Muscle of leg (tissue), 11 donors: ENCODE results near the gene GPRC5B. TPM values are rescaled to one million over a fixed set of nuclear protein-coding genes. Genes with fewer than 3 reads are reported as not detected.
A peak's percentile ranks its signal among the peaks of the same experiment; 100 is the strongest.

Experiments
- DNase-seq: peaks from one replicate; pipeline ENCODE4 v3.0.0; 2013
- H3K27ac ChIP-seq: one replicate; pipeline ENCODE4 v1.5.1; 2013; ENCODE audit warnings: mild to moderate bottlenecking, low read length, control low read depth
- H3K27me3 ChIP-seq: one replicate; pipeline ENCODE4 v1.6.1; 2013; ENCODE audit warnings: low read length; ENCODE audit not compliant: control insufficient read depth, insufficient read depth
- H3K36me3 ChIP-seq: one replicate; pipeline ENCODE4 v1.6.1; 2013; ENCODE audit warnings: low read length; ENCODE audit not compliant: control insufficient read depth, insufficient read depth
- H3K4me1 ChIP-seq: one replicate; pipeline ENCODE4 v1.6.1; 2013; ENCODE audit warnings: low read length; ENCODE audit not compliant: control insufficient read depth, insufficient read depth
- H3K4me3 ChIP-seq: one replicate; pipeline ENCODE4 v1.5.1; 2013; ENCODE audit warnings: low read length, control low read depth
- H3K9me3 ChIP-seq: replicated peaks from 2 replicates; pipeline ENCODE4 v1.6.1; 2013; ENCODE audit warnings: low read depth, low read length; ENCODE audit not compliant: control insufficient read depth
- WGBS: methylation state at CpG from one replicate; pipeline ENCODE4 v1.1.5; 2013; ENCODE audit warnings: missing lambda C conversion rate; ENCODE audit not compliant: insufficient coverage; 5-methylcytosine and 5-hydroxymethylcytosine counted together
- polyA plus RNA-seq, 8 donors: library from polyadenylated mRNA; unstranded; fragments of 120-200 nt; gene quantifications; one replicate each; pipeline versions ENCODE4 v1.2.1 to v1.2.3, GENCODE V29; 2013; ENCODE audit warnings: inconsistent platforms in 1 of 8, low replicate concordance in 1 of 8; ENCODE audit not compliant: insufficient read length in 8 of 8, insufficient read depth in 1 of 8
- total RNA-seq: library from RNA; stranded (reverse); fragments of 120-200 nt; gene quantifications from one replicate; pipeline ENCODE4 v1.2.4, GENCODE V29; 2013

Gene GPRC5B
- total and polyA plus RNA-seq, 9 donors, result 39.9 to 92.0 (median 78.8) TPM

GRCh38 chr16:19914877-19915276 is 30.2 kb upstream of the GPRC5B start:
- WGBS, result 100% methylated on average over 1 of the region's 7 CpGs
- no peaks in the 10 kb centered on the region for H3K9me3 ChIP-seq
- DNase-seq, result no peak
- H3K4me1 ChIP-seq, result no peaks in the 10 kb centered on the region
- H3K27ac ChIP-seq, result no peak overlapping the region
- no peaks in the 10 kb centered on the region for H3K36me3 ChIP-seq
- no peak overlapping the region for H3K4me3 ChIP-seq
- no peaks in the 10 kb centered on the region for H3K27me3 ChIP-seq

GRCh38 chr16:19913340-19913645 is 28.6 kb upstream of the GPRC5B start:
- Histone ChIP-seq H3K27me3 (no peaks in the 10 kb centered on the region), H3K36me3 (no peaks in the 10 kb centered on the region), H3K4me1 (no peaks in the 10 kb centered on the region), H3K27ac (no peak overlapping the region), H3K4me3 (no peak overlapping the region), H3K9me3 (no peaks in the 10 kb centered on the region)
- no peak for DNase-seq
- no CpG with 5 or more reads among the region's 2 CpGs for WGBS

DNA sequence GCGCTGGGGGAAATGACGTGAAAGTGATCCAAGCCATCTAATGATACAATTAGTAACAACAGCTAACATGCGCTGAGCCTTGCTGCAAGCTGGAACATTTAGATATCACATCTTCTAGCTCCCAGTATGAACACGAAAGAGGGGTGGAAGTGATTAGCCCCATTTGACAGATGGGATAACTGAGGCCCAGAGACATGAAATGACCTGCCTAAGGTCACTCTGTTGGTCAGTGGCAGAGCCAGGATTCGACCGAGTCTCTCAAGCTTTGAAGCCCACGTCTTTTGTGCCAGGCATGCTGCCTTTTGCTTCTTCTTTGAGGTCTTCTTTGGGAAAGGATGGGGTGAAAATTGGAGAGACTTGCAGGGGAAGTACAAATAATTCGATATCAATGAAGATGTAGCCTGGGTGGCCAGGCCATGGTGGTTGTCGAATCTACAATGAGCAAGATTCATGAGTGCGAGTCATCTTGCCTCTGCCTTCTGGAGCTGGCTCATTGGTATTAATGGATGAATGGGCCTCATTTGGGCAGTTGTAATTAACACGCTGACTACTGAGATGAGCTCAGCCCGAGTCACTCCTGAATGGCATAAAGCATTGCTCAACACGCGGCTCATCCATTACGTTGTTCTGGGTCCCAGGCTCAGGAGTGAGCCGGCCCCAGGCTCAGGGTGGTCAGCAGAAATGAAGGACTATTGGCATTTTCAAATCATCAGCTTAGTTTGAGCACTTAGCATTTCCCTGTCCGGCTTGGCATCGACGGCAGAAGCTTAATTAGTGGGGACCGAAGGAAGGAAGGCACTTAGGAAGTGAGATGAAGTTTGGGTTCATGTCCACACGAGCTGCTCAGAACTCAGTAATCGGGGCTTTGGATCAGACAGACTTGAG is 28.0 kb upstream of the GPRC5B start:
- H3K36me3 ChIP-seq, result no peaks in the 10 kb centered on the region
- no peak for DNase-seq
- H3K9me3 ChIP-seq, result no peaks in the 10 kb centered on the region
- no peak overlapping the region for H3K4me3 ChIP-seq
- no peaks in the 10 kb centered on the region for H3K27me3 ChIP-seq
- WGBS, result 75% methylated on average over 19 of the region's 22 CpGs
- H3K4me1 ChIP-seq, result peaks cover under 1% of the 10 kb centered on the region
- no peak overlapping the region for H3K27ac ChIP-seq

DNA sequence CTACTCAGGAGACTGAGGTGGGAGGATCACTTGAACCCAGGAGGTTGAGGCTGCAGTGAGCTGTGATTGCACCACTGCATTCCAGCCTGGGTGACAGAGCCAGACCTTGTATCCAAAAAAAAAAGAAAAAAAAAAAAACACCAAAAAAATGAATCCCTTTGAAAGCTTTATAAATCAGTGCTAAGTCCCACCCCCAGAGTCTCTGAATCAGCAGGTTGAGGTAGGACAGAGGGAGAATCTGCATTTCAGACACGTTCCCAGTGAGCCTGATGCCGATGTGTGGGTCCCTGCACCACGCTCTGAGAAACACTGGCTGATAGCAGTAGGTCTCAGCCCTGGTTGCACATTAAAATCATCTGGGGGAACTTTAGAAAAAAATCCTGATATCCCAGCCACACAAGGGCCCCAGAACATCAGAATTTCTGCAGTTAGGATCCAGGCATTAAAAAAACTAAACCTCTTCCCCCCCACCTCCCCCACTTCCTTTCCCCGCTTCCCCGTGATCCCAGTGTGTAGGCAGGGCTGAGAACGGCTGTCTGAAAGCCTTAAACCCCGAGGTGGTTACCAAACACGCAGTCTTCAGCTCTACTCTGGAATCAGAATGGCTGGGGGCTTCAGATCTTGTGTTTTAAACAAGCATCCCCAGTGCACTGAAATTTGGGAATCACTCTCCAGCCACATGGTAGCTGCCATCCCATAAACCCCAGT is 27.3 kb upstream of the GPRC5B start:
- Histone ChIP-seq H3K27ac (no peak overlapping the region), H3K9me3 (no peaks in the 10 kb centered on the region), H3K4me3 (no peak overlapping the region), H3K36me3 (no peaks in the 10 kb centered on the region), H3K27me3 (no peaks in the 10 kb centered on the region), H3K4me1 (peaks cover 2% of the 10 kb centered on the region)
- 48% methylated on average over 4 of the region's 8 CpGs for WGBS
- DNase-seq, result no peak

GRCh38 chr16:19911204-19911603 is 26.6 kb upstream of the GPRC5B start:
- 83% methylated on average over 1 of the region's 2 CpGs for WGBS
- DNase-seq, result no peak

DNA sequence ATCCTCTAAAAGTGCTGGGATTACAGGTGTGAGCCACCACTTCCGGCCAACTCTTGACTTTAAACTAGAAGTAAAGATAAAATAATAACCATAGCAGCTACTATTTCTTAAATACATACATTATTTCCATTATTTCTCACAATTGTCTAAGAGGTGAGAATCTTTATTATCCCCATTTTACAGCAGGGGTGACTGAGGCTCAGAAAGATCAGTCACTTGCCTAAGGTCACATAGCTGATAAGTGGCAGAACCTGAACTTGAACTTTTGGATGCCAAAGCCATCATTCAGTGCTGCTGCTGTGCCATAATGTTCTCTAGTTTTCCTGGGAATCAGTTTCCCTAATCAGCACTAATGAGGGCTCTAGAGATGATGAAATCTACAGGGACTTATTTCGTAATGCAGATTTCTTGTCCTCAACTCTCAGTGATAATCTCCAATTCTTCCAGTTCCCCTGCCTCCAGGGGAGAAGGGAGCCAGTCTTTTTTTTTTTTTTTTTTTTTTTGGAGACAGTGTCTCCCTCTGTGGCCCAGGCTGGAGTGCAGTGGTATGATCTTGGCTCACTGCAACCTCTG is 25.2 kb upstream of the GPRC5B start:
- WGBS, result no CpG with 5 or more reads among the region's 2 CpGs
- Histone ChIP-seq H3K4me1 (peaks cover 2% of the 10 kb centered on the region), H3K27me3 (no peaks in the 10 kb centered on the region), H3K9me3 (no peaks in the 10 kb centered on the region), H3K27ac (no peak overlapping the region), H3K36me3 (no peaks in the 10 kb centered on the region), H3K4me3 (no peak overlapping the region)
- DNase-seq, result no peak

More at GRCh38 chr16:19911204-19911603, 26.6 kb upstream of the GPRC5B start:
- peaks cover 2% of the 10 kb centered on the region for H3K4me1 ChIP-seq
- no peaks in the 10 kb centered on the region for H3K9me3 ChIP-seq
- H3K27me3 ChIP-seq, result no peaks in the 10 kb centered on the region
- H3K27ac ChIP-seq, result no peak overlapping the region
- no peak overlapping the region for H3K4me3 ChIP-seq
- no peaks in the 10 kb centered on the region for H3K36me3 ChIP-seq

DNA sequence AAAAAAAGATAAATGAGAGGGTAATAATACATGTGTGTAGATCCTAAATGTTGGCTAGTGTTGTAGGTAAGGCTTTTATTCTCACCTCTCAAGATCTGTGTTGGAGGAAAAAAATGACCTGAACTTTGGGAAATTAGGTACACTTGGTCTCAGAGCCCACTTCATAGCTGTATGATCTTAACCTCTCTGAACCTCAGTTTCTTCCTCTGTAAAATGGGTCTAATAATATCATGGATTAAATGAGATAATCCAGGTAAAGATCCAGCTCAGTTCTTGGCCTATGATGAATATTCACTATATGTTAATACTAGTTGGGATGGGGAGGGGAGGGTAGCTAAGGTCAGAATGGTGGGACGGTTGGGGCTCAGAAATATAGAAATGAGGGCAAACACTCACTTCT is 24.3 kb upstream of the GPRC5B start:
- no peaks in the 10 kb centered on the region for H3K36me3 ChIP-seq
- no peak for DNase-seq
- no peak overlapping the region for H3K4me3 ChIP-seq
- no peaks in the 10 kb centered on the region for H3K9me3 ChIP-seq
- H3K27ac ChIP-seq, result no peak overlapping the region
- no CpG with 5 or more reads among the region's 1 CpG for WGBS
- peaks cover 2% of the 10 kb centered on the region for H3K4me1 ChIP-seq
- H3K27me3 ChIP-seq, result no peaks in the 10 kb centered on the region

GRCh38 chr16:19907161-19907992 is 22.7 kb upstream of the GPRC5B start:
- H3K9me3 ChIP-seq, result no peaks in the 10 kb centered on the region
- H3K27me3 ChIP-seq, result no peaks in the 10 kb centered on the region
- 21% methylated on average over 22 of the region's 24 CpGs for WGBS
- no peaks in the 10 kb centered on the region for H3K36me3 ChIP-seq
- peaks cover 2% of the 10 kb centered on the region for H3K4me1 ChIP-seq
- DNase-seq, result peak; percentile 61
- H3K27ac ChIP-seq, result no peak overlapping the region
- H3K4me3 ChIP-seq, result no peak overlapping the region

GRCh38 chr16:19901164-19901563 is 16.5 kb upstream of the GPRC5B start:
- H3K4me1 ChIP-seq, result no peaks in the 10 kb centered on the region
- H3K9me3 ChIP-seq, result no peaks in the 10 kb centered on the region
- H3K27ac ChIP-seq, result no peak overlapping the region
- no peaks in the 10 kb centered on the region for H3K36me3 ChIP-seq
- H3K27me3 ChIP-seq, result no peaks in the 10 kb centered on the region
- no peak overlapping the region for H3K4me3 ChIP-seq
- DNase-seq, result no peak
- WGBS, result 93% methylated on average over 3 of the region's 7 CpGs

- Histone ChIP-seq H3K27ac (no peak overlapping the region), H3K4me3 (no peak overlapping the region), H3K9me3 (no peaks in the 10 kb centered on the region), H3K36me3 (no peaks in the 10 kb centered on the region), H3K27me3 (no peaks in the 10 kb centered on the region), H3K4me1 (no peaks in the 10 kb centered on the region)
- WGBS, result 93% methylated on average over 1 of the region's 5 CpGs
- no peak for DNase-seq
Observed at GRCh38 chr16:19899605-19899955, 14.9 kb upstream of the GPRC5B start.
